Activated naive CD4-positive, alpha-beta T cell treated with anti-CD3 and anti-CD28 coated beads, Interleukin-2, amount 10 ng/mL, durations not matched to agents 7 days and 5 days (primary cell): ENCODE results near the gene EGFL6.
"Not testable (repeated sequence)": the region's sequence is repeated elsewhere in the genome, so short reads cannot be mapped to it uniquely, and the experiment has no call there.

Source experiments
- CTCF ChIA-PET: fragments of 350-600 bp; sonication (Branson Sonifier 250); formaldehyde crosslinking; loops from one replicate; lab custom pipeline; 2021; ENCODE audit warnings: antibody characterized with exemption; lab: Charles Lee
- DNase-seq: peaks from one replicate; pipeline ENCODE4 v3.0.0-alpha.2; 2020
- H3K27ac Mint-ChIP-seq: one replicate; pipeline ENCODE4 v1.8.0; 2021; ENCODE audit warnings: mild to moderate bottlenecking, moderate library complexity, mixed read lengths
- H3K27me3 Mint-ChIP-seq: one replicate; pipeline ENCODE4 v1.8.0; 2021; ENCODE audit warnings: mild to moderate bottlenecking, mixed read lengths
- H3K36me3 Mint-ChIP-seq: one replicate; pipeline ENCODE4 v1.8.0; 2021; ENCODE audit warnings: mixed read lengths
- H3K4me1 Mint-ChIP-seq: one replicate; pipeline ENCODE4 v1.8.0; 2021; ENCODE audit warnings: mixed read lengths
- H3K4me3 Mint-ChIP-seq: one replicate; pipeline ENCODE4 v1.8.0; 2021; ENCODE audit warnings: mild to moderate bottlenecking, moderate library complexity, mixed read lengths
- H3K9me3 Mint-ChIP-seq: one replicate; pipeline ENCODE4 v1.8.0; 2021; ENCODE audit warnings: mixed read lengths

Gene EGFL6

DNA sequence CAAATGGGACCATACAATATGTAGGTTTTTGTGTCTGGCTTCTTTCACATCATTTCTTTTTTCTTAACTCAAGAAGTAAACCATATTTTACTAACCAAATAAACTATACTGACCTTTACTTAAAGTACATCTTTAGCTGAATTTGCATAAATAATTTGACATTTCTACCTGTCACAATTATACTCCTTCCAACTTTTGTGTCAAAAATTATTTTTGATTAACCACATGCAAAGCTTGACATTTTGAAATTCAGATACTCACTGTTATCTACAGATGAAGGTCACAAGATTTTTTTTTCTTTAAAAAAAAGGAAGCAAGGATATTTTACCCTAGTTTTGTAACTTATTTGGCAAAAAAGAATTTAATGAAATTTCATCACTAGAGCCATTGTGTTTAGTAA, 107.5 kb downstream of the EGFL6 start:
- no peaks in the 10 kb centered on the region for H3K27me3 Mint-ChIP-seq
- H3K4me1 Mint-ChIP-seq, result no peaks in the 10 kb centered on the region
- H3K9me3 Mint-ChIP-seq, result no peaks in the 10 kb centered on the region
- no peaks in the 10 kb centered on the region for H3K36me3 Mint-ChIP-seq
- no peak overlapping the region for H3K27ac Mint-ChIP-seq
- CTCF ChIA-PET, result no interaction called here
- H3K4me3 Mint-ChIP-seq, result no peak overlapping the region
- DNase-seq, result no peak

DNA sequence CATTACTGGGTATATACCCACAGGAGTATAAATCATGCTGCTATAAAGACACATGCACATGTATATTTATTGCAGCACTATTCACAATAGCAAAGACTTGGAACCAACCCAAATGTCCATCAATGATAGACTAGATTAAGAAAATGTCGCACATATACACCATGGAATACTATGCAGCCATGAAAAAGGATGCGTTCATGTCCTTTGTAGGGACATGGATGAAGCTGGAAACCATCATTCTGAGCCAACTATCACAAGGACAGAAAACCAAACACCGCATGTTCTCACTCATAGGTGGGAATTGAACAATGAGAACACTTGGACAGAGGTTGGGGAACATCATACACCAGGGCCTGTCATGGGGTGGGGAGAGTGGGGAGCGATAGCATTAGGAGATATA, 110.3 kb downstream of the EGFL6 start:
- H3K9me3 Mint-ChIP-seq, CTCF ChIA-PET, H3K27ac Mint-ChIP-seq, H3K36me3 Mint-ChIP-seq, H3K4me3 Mint-ChIP-seq, DNase-seq, H3K4me1 Mint-ChIP-seq, H3K27me3 Mint-ChIP-seq: not testable (repeated sequence)

DNA sequence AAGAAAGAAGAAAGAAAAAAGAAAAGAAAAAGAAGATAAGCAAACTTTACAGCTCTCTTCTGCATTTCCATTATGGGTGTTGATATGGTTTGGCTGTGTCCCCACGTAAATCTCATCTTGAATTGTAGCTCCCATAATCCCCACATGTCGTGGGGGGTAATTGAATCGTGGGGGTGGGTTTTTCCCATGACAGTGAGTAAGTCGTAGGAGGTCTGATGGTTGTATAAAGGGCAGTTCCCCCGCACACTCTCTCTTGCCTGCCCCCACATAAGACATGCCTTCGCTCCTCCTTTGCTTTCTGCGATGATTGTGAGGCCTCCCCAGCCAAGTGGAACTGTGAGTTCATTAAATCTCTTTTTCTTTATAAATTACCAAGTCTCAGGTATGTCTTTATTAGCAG, 112.2 kb downstream of the EGFL6 start:
- CTCF ChIA-PET, result interaction anchor here (0.9 kb wide), 1 partner anchor 12 kb away, joined by 3 read pairs; no protein-coding TSS in a partner anchor
- no peak for DNase-seq
- Mint-ChIP-seq H3K27me3 (no peaks in the 10 kb centered on the region), H3K27ac (no peak overlapping the region), H3K4me3 (no peak overlapping the region), H3K4me1 (no peaks in the 10 kb centered on the region), H3K9me3 (no peaks in the 10 kb centered on the region), H3K36me3 (no peaks in the 10 kb centered on the region)
